GM12878 (cell line): ENCODE results near the gene GRK5. TPM values are rescaled to one million over a fixed set of nuclear protein-coding genes. Genes with fewer than 3 reads are reported as not detected.
"Not testable (repeated sequence)": the region's sequence is repeated elsewhere in the genome, so short reads cannot be mapped to it uniquely, and the experiment has no call there.

Experiments used
- ATAC-seq: fragments of 200-7000 bp; cut with Tn5 transposase; 3 replicates; pipeline ENCODE4 v1.9.1; 2020; ENCODE audit warnings: mild to moderate bottlenecking, moderate library complexity
- BruUV-seq: library from RNA; stranded (reverse); fragments of 400-500 nt; replicated peaks from 2 replicates; lab custom pipeline; 2021; lab: Mats Ljungman, UMichigan
- CTCF ChIA-PET: fragments of 300-600 bp; sonication (Branson Sonifier 250); formaldehyde crosslinking; extraction: SDS; loops from one replicate; lab custom pipeline; 2021; ENCODE audit warnings: inconsistent platforms; lab: Yijun Ruan, JAX
- POLR2A ChIA-PET: fragments of 350-600 bp; formaldehyde crosslinking; extraction: SDS; loops from one replicate; lab custom pipeline; 2021; ENCODE audit warnings: inconsistent platforms; lab: Charles Lee
- RAD21 ChIA-PET: fragments of 300-600 bp; sonication (Branson Sonifier 250); formaldehyde crosslinking; loops from one replicate; lab custom pipeline; 2023; ENCODE audit warnings: antibody characterized with exemption; ENCODE audit not compliant: unreplicated experiment; lab: Charles Lee
- SMC1A ChIA-PET: fragments of 300-600 bp; sonication (Branson Sonifier 250); formaldehyde crosslinking; loops from one replicate; lab custom pipeline; 2023; ENCODE audit not compliant: unreplicated experiment, uncharacterized antibody; lab: Charles Lee
- DNase-seq: peaks from one replicate; pipeline ENCODE4 v3.0.0-alpha.2; 2011; ENCODE audit warnings: low read depth, low spot score
- FAIRE-seq: peaks from 3 replicates; lab custom pipeline; 2011; peaks lifted over from hg19 to GRCh38; lab: Jason Lieb, UNC
- H2AFZ ChIP-seq: 2 replicates; pipeline ENCODE4 v1.6.0; 2011; ENCODE audit warnings: low read depth, low read length, control low read depth; ENCODE audit not compliant: control insufficient read depth
- H3K27ac ChIP-seq: 2 replicates; pipeline ENCODE4 v1.5.1; 2011; ENCODE audit warnings: control low read depth; ENCODE audit not compliant: control insufficient read depth, insufficient read depth
- H3K27me3 ChIP-seq, 2 experiments: replicated peaks in 1 of 2; 2 replicates each; pipeline versions ENCODE4 v1.6.0 to v1.6.1; 2011; ENCODE audit warnings: low read length in 1 of 2; ENCODE audit not compliant: control insufficient read depth in 2 of 2, insufficient read depth in 2 of 2
- H3K36me3 ChIP-seq, 2 experiments: 2 replicates each; pipeline ENCODE4 v1.5.1; 2011; ENCODE audit warnings: low read length in 1 of 2; ENCODE audit not compliant: control insufficient read depth in 2 of 2, insufficient read depth in 2 of 2
- H3K4me1 ChIP-seq: 2 replicates; pipeline ENCODE4 v1.6.1; 2011; ENCODE audit warnings: mild to moderate bottlenecking, low read length, moderate library complexity, mixed read lengths; ENCODE audit not compliant: control insufficient read depth, insufficient read depth
- H3K4me2 ChIP-seq: 2 replicates; pipeline ENCODE4 v1.6.0; 2011; ENCODE audit warnings: control low read depth; ENCODE audit not compliant: control insufficient read depth, insufficient read depth
- H3K4me3 ChIP-seq: fragments of 200-600 bp; sonication (generic); 2 replicates; pipeline ENCODE4 v1.5.1; 2016
- H3K79me2 ChIP-seq: 2 replicates; pipeline ENCODE4 v1.6.0; 2011; ENCODE audit warnings: low read length; ENCODE audit not compliant: control insufficient read depth, insufficient read depth
- H3K9ac ChIP-seq: 2 replicates; pipeline ENCODE4 v1.8.0; 2011; ENCODE audit warnings: low read length, control low read depth, mixed read lengths; ENCODE audit not compliant: control insufficient read depth, insufficient read depth
- H3K9me3 ChIP-seq: replicated peaks from 3 replicates; pipeline ENCODE4 v1.5.1; 2011; ENCODE audit warnings: mild to moderate bottlenecking, low read length; ENCODE audit not compliant: control insufficient read depth, insufficient read depth
- H4K20me1 ChIP-seq: 2 replicates; pipeline ENCODE4 v1.6.0; 2011; ENCODE audit not compliant: control insufficient read depth, insufficient read depth
- CBX5 ChIP-seq: sonication (generic); IDR thresholded peaks from 2 replicates; pipeline ENCODE4 v1.6.1; 2016; ENCODE audit warnings: low read depth, moderate library complexity, mild to moderate bottlenecking, inconsistent platforms
- FOS ChIP-seq: IDR thresholded peaks from 3 replicates; pipeline ENCODE4 v1.6.1; 2011; ENCODE audit warnings: borderline replicate concordance; ENCODE audit not compliant: insufficient read length; ENCODE audit errors: extremely low read depth
- NR2F1 ChIP-seq: fragments of 450-650 bp; conservative IDR thresholded peaks from 2 replicates; pipeline ENCODE4 v1.6.1; 2017; ENCODE audit warnings: mild to moderate bottlenecking
- WGBS: methylation state at CpG from one replicate; pipeline ENCODE4 v1.1.6; 2016; ENCODE audit warnings: low lambda C conversion rate; ENCODE audit not compliant: insufficient replicate concordance, insufficient coverage; ENCODE audit errors: missing lambda C conversion rate; 5-methylcytosine and 5-hydroxymethylcytosine counted together
- in situ Hi-C: fragments of 300-500 bp; cut with MboI; formaldehyde crosslinking; loops from 9 replicates; pipeline ENCODE4 v1.14.3; 2018; ENCODE audit warnings: mixed read lengths
- intact Hi-C: fragments of 100-400 bp; cut with micrococcal nuclease; formaldehyde crosslinking; loops from one replicate; pipeline ENCODE4 v1.14.2; 2022; ENCODE audit not compliant: unreplicated experiment
- polyA plus RNA-seq, 11 experiments: library from polyadenylated mRNA; depleted of rRNA in 4 of 11; unstranded in 6 of 11; stranded (reverse) in 5 of 11; fragments of >200 nt; fragmentation: Nextera tagmentation in 4 of 11; fragmentation: Illumina TruSeq in 1 of 11; extraction: Ambion mirVana in 4 of 11; extraction: Trizol in 1 of 11; gene quantifications; 1 replicate in 1 of 11; 2 replicates in 10 of 11; pipeline versions ENCODE4 v1.2.1 to v1.2.3, GENCODE V29; 2011 to 2016; ENCODE audit warnings: inconsistent platforms in 2 of 11, missing spikeins in 2 of 11, low read depth in 1 of 11
- total RNA-seq, 4 experiments: library from RNA; depleted of rRNA in 3 of 4; stranded (reverse); fragments of >200 nt in 3 of 4; fragmentation: Illumina TruSeq in 1 of 4; extraction: Trizol in 1 of 4; gene quantifications; 2 replicates each; pipeline versions ENCODE4 v1.2.1 to v1.2.3, GENCODE V29; 2013 to 2021

The GRK5 gene
- total and polyA plus RNA-seq, 10 of the 15 experiments (the other 5 are each of a cell fraction or from before 2014, with no cell fraction given): 0.11 to 22.1 (median 10.0) TPM

DNA sequence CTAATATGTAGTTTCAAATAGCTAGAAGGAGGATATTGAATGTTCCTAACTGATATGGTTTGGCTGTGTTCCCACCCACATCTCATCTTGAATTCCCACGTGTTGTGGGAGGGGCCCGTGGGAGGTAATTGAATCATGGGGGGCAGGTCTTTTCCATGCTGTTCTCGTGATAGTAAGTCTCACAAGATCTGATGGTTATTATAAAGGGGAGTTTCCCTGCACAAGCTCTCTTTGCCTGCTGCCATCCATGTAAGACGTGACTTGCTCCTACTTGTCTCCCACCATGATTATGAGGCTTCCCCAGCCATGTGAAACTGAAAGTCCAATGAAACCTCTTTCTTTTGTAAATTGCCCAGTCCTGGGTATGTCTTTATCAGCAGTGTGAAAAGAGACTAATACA is 25.1 kb downstream of the GRK5 start:
- in situ Hi-C loops, FAIRE-seq, RAD21 ChIA-PET, H3K4me3 ChIP-seq, H3K36me3 ChIP-seq, H4K20me1 ChIP-seq, POLR2A ChIA-PET, H3K27ac ChIP-seq, ATAC-seq, BruUV-seq, intact Hi-C loops, H2AFZ ChIP-seq, DNase-seq, H3K79me2 ChIP-seq, H3K27me3 ChIP-seq, H3K9ac ChIP-seq, H3K4me2 ChIP-seq: not testable (repeated sequence)
- peaks cover 13% of the 10 kb centered on the region for H3K4me1 ChIP-seq
- ChIA-PET SMC1A (interaction anchor here (0.6 to 1.0 kb wide), 2 partner anchors 39 to 259 kb away, joined by 3 to 4 read pairs; no protein-coding TSS in a partner anchor), CTCF (interaction anchor here (0.8 to 1.8 kb wide), 2 partner anchors 10 to 213 kb away, joined by 4 read pairs; no protein-coding TSS in a partner anchor)
- WGBS: 74% methylated on average over 4 of the region's 4 CpGs
- H3K9me3 ChIP-seq: peaks cover 15% of the 10 kb centered on the region
- TF ChIP-seq CBX5: peak; percentile 92; the same call in 1 of the 2 replicates

DNA sequence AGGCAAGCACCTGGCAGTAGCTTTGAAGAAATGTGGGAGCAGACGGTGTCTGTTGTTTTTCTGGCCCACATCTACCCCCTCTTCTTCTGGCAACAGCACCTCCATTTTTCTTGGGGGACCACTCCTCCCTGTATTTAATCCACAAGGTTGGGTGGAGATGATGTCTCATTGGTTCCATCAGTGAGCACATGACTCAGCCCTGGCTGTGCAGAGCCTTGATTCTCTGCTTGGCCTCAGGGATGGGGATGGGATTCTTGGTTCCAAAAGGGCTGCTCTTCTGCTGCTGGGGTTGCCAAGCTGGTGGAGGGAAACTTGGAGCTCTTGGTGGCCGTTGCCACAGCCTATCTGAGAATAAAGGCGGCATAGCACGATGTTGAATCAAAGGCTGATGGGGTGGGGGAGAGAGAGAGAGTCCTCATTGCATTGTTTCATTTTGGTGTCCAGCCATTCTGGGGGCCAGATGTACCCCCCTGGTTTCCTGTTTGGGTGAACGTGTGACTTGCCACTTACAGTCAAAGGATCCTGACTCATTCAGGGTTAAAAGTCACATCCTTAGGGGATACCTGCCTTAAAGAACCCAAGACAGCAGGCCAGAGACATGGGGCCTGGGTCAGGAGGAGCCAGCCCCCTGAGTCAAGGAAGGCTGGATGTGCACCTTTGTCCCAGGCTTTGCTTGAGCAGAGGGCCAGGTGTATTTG is 25.9 kb downstream of the GRK5 start:
- ChIA-PET SMC1A (interaction anchor here (1.2 kb wide), 1 partner anchor 11 kb away, joined by 4 read pairs; no protein-coding TSS in a partner anchor), RAD21 (interaction anchor here (0.9 kb wide), 1 partner anchor 35 kb away, joined by 3 read pairs; no protein-coding TSS in a partner anchor), CTCF (interaction anchor here (1.3 to 1.8 kb wide), 2 partner anchors 11 to 24 kb away, joined by 3 to 4 read pairs; no protein-coding TSS in a partner anchor)
- intact Hi-C loops: no loop called here
- Histone ChIP-seq H3K4me3 (no peak overlapping the region), H3K9ac (no peak overlapping the region), H3K4me1 (peaks cover 13% of the 10 kb centered on the region), H3K36me3 (no peaks in the 10 kb centered on the region), H3K27me3 (no peaks in the 10 kb centered on the region), H3K4me2 (no peak overlapping the region)
- WGBS: 67% methylated on average over 5 of the region's 5 CpGs
- no peak for FAIRE-seq
- no peak for ATAC-seq
- no peak for DNase-seq
- TF ChIP-seq NR2F1 (peak; percentile 41; the same call in 1 of the 2 replicates), FOS (no peak)
- TF ChIP-seq, all 136 proteins: peak for 1
- peaks cover 2% of the 10 kb centered on the region for H3K79me2 ChIP-seq
- 0 out of 2 replicates have a peak overlapping the region, but pooled peaks have one; percentile 8 for H3K27ac ChIP-seq
- H3K9me3 ChIP-seq: peaks cover 15% of the 10 kb centered on the region
- no peaks in the 10 kb centered on the region for H4K20me1 ChIP-seq
- in situ Hi-C loops: no loop called here
- H2AFZ ChIP-seq: no peak overlapping the region
- POLR2A ChIA-PET: no interaction called here
- no TSS peak for BruUV-seq
